Smooth muscle cell (in vitro differentiated cells): ENCODE data around the gene MKNK2. TPM values are rescaled to one million over a fixed set of nuclear protein-coding genes. Genes with fewer than 3 reads are reported as not detected.

ENCODE experiments used
- DNase-seq: peaks from one replicate; lab custom pipeline; 2025; ENCODE audit not compliant: unreplicated experiment; lab: John Stamatoyannopoulos, UW
- H2AFZ ChIP-seq: fragments of 200-600 bp; sonication (generic); 2 replicates; pipeline ENCODE4 v1.6.0; 2016; ENCODE audit warnings: antibody characterized with exemption, low read depth, mild to moderate bottlenecking
- H3F3A ChIP-seq: fragments of 200-600 bp; sonication (generic); 2 replicates; pipeline ENCODE4 v1.6.0; 2017; ENCODE audit warnings: antibody characterized with exemption, low read depth
- H3K27ac ChIP-seq: fragments of 200-600 bp; sonication (generic); 2 replicates; pipeline ENCODE4 v1.5.1; 2016; ENCODE audit warnings: low read depth, mild to moderate bottlenecking
- H3K27me3 ChIP-seq: fragments of 200-600 bp; sonication (generic); 2 replicates; pipeline ENCODE4 v1.6.1; 2016; ENCODE audit warnings: low read depth, mild to moderate bottlenecking
- H3K36me3 ChIP-seq: fragments of 200-600 bp; sonication (generic); 2 replicates; pipeline ENCODE4 v1.5.1; 2016; ENCODE audit warnings: low read depth
- H3K4me1 ChIP-seq: fragments of 200-600 bp; sonication (generic); 2 replicates; pipeline ENCODE4 v1.5.1; 2016; ENCODE audit warnings: low read depth
- H3K4me2 ChIP-seq: fragments of 200-600 bp; sonication (generic); 2 replicates; pipeline ENCODE4 v1.6.0; 2016; ENCODE audit warnings: mild to moderate bottlenecking
- H3K4me3 ChIP-seq: fragments of 200-600 bp; sonication (generic); 2 replicates; pipeline ENCODE4 v1.5.1; 2016; ENCODE audit warnings: mild to moderate bottlenecking
- H3K79me2 ChIP-seq: fragments of 200-600 bp; sonication (generic); 2 replicates; pipeline ENCODE4 v1.6.0; 2016; ENCODE audit warnings: low read depth, mild to moderate bottlenecking
- H3K9ac ChIP-seq: fragments of 200-600 bp; sonication (generic); 2 replicates; pipeline ENCODE4 v1.6.0; 2016; ENCODE audit warnings: low read depth
- H3K9me3 ChIP-seq: fragments of 200-600 bp; sonication (generic); replicated peaks from 2 replicates; pipeline ENCODE4 v1.5.1; 2016; ENCODE audit warnings: low read depth
- H4K20me1 ChIP-seq: fragments of 200-600 bp; sonication (generic); 2 replicates; pipeline ENCODE4 v1.6.0; 2016; ENCODE audit warnings: low read depth
- CTCF ChIP-seq: fragments of 200-600 bp; sonication (generic); IDR thresholded peaks from 2 replicates; pipeline ENCODE4 v1.5.1; 2017; ENCODE audit warnings: borderline replicate concordance, mild to moderate bottlenecking, antibody characterized with exemption; ENCODE audit not compliant: insufficient read depth, poor library complexity, severe bottlenecking
- WGBS: methylation state at CpG from one replicate; pipeline ENCODE4 v1.1.7; 2016; ENCODE audit warnings: low lambda C conversion rate; 5-methylcytosine and 5-hydroxymethylcytosine counted together
- polyA plus RNA-seq: library from polyadenylated mRNA; unstranded; fragments of >200 nt; fragmentation: Nextera tagmentation; extraction: Ambion mirVana; gene quantifications from 2 replicates; pipeline ENCODE4 v1.2.1, GENCODE V29; 2016
- total RNA-seq: library from RNA; depleted of rRNA; stranded (reverse); fragments of >200 nt; gene quantifications from 2 replicates; pipeline ENCODE4 v1.2.3, GENCODE V29; 2014

MKNK2 gene
- total and polyA plus RNA-seq, 2 experiments from 2014 or later: 43.6 to 44.7 TPM

GRCh38 chr19:2033115-2033824, 17.8 kb downstream of the MKNK2 start:
- Histone ChIP-seq H3K36me3 (no peaks in the 10 kb centered on the region), H3K9ac (no peak overlapping the region), H3K4me1 (peaks cover 3% of the 10 kb centered on the region), H3K79me2 (no peaks in the 10 kb centered on the region), H3F3A (no peaks in the 10 kb centered on the region), H3K4me2 (no peak overlapping the region), H3K4me3 (no peak overlapping the region), H3K9me3 (no peaks in the 10 kb centered on the region), H3K27me3 (no peaks in the 10 kb centered on the region), H3K27ac (no peak overlapping the region), H4K20me1 (no peaks in the 10 kb centered on the region), H2AFZ (no peak overlapping the region)
- DNase-seq: no peak
- TF ChIP-seq CTCF: no peak
- 91% methylated on average over 6 of the region's 6 CpGs for WGBS

- no peaks in the 10 kb centered on the region for H3K36me3 ChIP-seq
- no peak for TF ChIP-seq CTCF
- no peaks in the 10 kb centered on the region for H3F3A ChIP-seq
- no peak overlapping the region for H3K4me3 ChIP-seq
- H3K27ac ChIP-seq: peak overlapping the region; percentile 24
- no peak overlapping the region for H3K9ac ChIP-seq
- H3K4me2 ChIP-seq: peak overlapping the region; percentile 59
- peaks cover 3% of the 10 kb centered on the region for H3K4me1 ChIP-seq
- H3K27me3 ChIP-seq: no peaks in the 10 kb centered on the region
- 57% methylated on average over 16 of the region's 19 CpGs for WGBS
- peak; percentile 47 for DNase-seq
- no peaks in the 10 kb centered on the region for H4K20me1 ChIP-seq
- peak overlapping the region; percentile 42 for H2AFZ ChIP-seq
- no peaks in the 10 kb centered on the region for H3K9me3 ChIP-seq
- no peaks in the 10 kb centered on the region for H3K79me2 ChIP-seq
Observed at GRCh38 chr19:2032296-2032941, 18.6 kb downstream of the MKNK2 start.

- H3K4me2 ChIP-seq: no peak overlapping the region
Observed at GRCh38 chr19:2027361-2027760, 23.7 kb downstream of the MKNK2 start.

More at GRCh38 chr19:2027361-2027760, 23.7 kb downstream of the MKNK2 start:
- Histone ChIP-seq H3K9ac (no peak overlapping the region), H3K9me3 (no peaks in the 10 kb centered on the region), H3K79me2 (no peaks in the 10 kb centered on the region), H3F3A (no peaks in the 10 kb centered on the region), H3K27me3 (no peaks in the 10 kb centered on the region), H3K27ac (no peak overlapping the region), H2AFZ (no peak overlapping the region), H3K36me3 (no peaks in the 10 kb centered on the region), H4K20me1 (no peaks in the 10 kb centered on the region), H3K4me1 (peaks cover 3% of the 10 kb centered on the region), H3K4me3 (no peak overlapping the region)
- no peak for DNase-seq
- TF ChIP-seq CTCF: no peak
- WGBS: 91% methylated on average over 9 of the region's 9 CpGs
